Liver (tissue), 3 donors: ENCODE results near the gene ZDHHC9.

Source experiments
- EGR1 ChIP-seq, 2 donors: IDR thresholded peaks; 2 replicates each; pipeline ENCODE4 v1.6.1; 2016 to 2018; ENCODE audit warnings: antibody characterized with exemption in 2 of 2, low read depth in 2 of 2
- FOXA1 ChIP-seq: IDR thresholded peaks from 2 replicates; pipeline ENCODE4 v1.6.1; 2016; ENCODE audit warnings: antibody characterized with exemption
- GABPA ChIP-seq, 2 donors: IDR thresholded peaks in 1 of 2; conservative IDR thresholded peaks in 1 of 2; 2 replicates each; pipeline ENCODE4 v1.6.1; 2016; ENCODE audit warnings: antibody characterized with exemption in 2 of 2, mild to moderate bottlenecking in 1 of 2, moderate library complexity in 1 of 2
- JUND ChIP-seq, 2 donors: IDR thresholded peaks; 2 replicates each; pipeline ENCODE4 v1.6.1; 2016; ENCODE audit warnings: antibody characterized with exemption in 2 of 2
- RAD21 ChIP-seq, 2 donors: IDR thresholded peaks; 2 replicates each; pipeline ENCODE4 v1.6.1; 2016; ENCODE audit warnings: antibody characterized with exemption in 2 of 2, mild to moderate bottlenecking in 2 of 2
- RXRA ChIP-seq, 2 donors: IDR thresholded peaks; 2 replicates each; pipeline ENCODE4 v1.6.1; 2017 to 2018; ENCODE audit warnings: antibody characterized with exemption in 2 of 2, mild to moderate bottlenecking in 1 of 2
- SP1 ChIP-seq: IDR thresholded peaks from 2 replicates; pipeline ENCODE4 v1.6.1; 2018; ENCODE audit warnings: antibody characterized with exemption, mild to moderate bottlenecking
- TAF1 ChIP-seq: conservative IDR thresholded peaks from 2 replicates; pipeline ENCODE4 v1.6.1; 2016; ENCODE audit warnings: antibody characterized with exemption, mild to moderate bottlenecking
- YY1 ChIP-seq: IDR thresholded peaks from 2 replicates; pipeline ENCODE4 v1.6.1; 2016; ENCODE audit warnings: antibody characterized with exemption, mild to moderate bottlenecking
- TF ChIP-seq, protein P1 (sequence below): fragments of 150-350 bp; IDR thresholded peaks from 2 replicates; pipeline ENCODE4 v1.5.1; 2017; ENCODE audit warnings: improper control_type of control experiment, low read depth, low read length; ENCODE audit not compliant: missing input control
- TF ChIP-seq, protein P2 (sequence below): IDR thresholded peaks from 2 replicates; pipeline ENCODE4 v1.6.1; 2016; ENCODE audit warnings: antibody characterized with exemption, mild to moderate bottlenecking
- TF ChIP-seq, protein P3 (sequence below): IDR thresholded peaks from 2 replicates; pipeline ENCODE4 v1.6.1; 2016; ENCODE audit warnings: antibody characterized with exemption
- TF ChIP-seq, protein P4 (sequence below): IDR thresholded peaks from 2 replicates; pipeline ENCODE4 v1.6.1; 2016; ENCODE audit warnings: antibody characterized with exemption
- TF ChIP-seq, protein P5 (sequence below): IDR thresholded peaks from 2 replicates; pipeline ENCODE4 v1.6.1; 2016; ENCODE audit warnings: antibody characterized with exemption
- donor health status: healthy.
- donor health status: healthy.

DNA sequence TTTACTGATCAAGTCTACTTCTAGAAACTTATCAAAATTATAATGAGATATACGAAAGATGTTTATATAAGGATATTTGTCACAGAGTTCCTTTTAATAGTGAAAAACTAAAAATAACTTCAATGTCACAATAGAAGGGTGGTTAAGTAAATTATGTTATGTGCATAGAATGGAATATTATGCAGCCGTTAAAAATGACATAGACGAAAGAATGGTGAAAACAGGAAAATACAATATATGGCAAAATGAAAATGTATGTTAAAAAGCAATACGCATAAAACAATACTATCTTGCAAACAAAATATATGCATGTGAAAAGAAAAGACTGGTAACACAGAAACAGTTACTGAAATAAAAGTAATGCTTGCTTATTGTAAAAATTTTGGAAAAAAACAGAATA is 19.1 kb downstream of the ZDHHC9 start:
- TF ChIP-seq, protein P1, sequence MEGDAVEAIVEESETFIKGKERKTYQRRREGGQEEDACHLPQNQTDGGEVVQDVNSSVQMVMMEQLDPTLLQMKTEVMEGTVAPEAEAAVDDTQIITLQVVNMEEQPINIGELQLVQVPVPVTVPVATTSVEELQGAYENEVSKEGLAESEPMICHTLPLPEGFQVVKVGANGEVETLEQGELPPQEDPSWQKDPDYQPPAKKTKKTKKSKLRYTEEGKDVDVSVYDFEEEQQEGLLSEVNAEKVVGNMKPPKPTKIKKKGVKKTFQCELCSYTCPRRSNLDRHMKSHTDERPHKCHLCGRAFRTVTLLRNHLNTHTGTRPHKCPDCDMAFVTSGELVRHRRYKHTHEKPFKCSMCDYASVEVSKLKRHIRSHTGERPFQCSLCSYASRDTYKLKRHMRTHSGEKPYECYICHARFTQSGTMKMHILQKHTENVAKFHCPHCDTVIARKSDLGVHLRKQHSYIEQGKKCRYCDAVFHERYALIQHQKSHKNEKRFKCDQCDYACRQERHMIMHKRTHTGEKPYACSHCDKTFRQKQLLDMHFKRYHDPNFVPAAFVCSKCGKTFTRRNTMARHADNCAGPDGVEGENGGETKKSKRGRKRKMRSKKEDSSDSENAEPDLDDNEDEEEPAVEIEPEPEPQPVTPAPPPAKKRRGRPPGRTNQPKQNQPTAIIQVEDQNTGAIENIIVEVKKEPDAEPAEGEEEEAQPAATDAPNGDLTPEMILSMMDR: no peak
- TF ChIP-seq, protein P2, sequence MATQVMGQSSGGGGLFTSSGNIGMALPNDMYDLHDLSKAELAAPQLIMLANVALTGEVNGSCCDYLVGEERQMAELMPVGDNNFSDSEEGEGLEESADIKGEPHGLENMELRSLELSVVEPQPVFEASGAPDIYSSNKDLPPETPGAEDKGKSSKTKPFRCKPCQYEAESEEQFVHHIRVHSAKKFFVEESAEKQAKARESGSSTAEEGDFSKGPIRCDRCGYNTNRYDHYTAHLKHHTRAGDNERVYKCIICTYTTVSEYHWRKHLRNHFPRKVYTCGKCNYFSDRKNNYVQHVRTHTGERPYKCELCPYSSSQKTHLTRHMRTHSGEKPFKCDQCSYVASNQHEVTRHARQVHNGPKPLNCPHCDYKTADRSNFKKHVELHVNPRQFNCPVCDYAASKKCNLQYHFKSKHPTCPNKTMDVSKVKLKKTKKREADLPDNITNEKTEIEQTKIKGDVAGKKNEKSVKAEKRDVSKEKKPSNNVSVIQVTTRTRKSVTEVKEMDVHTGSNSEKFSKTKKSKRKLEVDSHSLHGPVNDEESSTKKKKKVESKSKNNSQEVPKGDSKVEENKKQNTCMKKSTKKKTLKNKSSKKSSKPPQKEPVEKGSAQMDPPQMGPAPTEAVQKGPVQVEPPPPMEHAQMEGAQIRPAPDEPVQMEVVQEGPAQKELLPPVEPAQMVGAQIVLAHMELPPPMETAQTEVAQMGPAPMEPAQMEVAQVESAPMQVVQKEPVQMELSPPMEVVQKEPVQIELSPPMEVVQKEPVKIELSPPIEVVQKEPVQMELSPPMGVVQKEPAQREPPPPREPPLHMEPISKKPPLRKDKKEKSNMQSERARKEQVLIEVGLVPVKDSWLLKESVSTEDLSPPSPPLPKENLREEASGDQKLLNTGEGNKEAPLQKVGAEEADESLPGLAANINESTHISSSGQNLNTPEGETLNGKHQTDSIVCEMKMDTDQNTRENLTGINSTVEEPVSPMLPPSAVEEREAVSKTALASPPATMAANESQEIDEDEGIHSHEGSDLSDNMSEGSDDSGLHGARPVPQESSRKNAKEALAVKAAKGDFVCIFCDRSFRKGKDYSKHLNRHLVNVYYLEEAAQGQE: no peak
- TF ChIP-seq TAF1 (no peak), RAD21 (IDR thresholded peaks at IDR 0.05) (no peak), EGR1 (IDR thresholded peaks at IDR 0.05; ENCODE audit: low read depth in 2 of 2) (no peak), GABPA (IDR thresholded peaks at IDR 0.05 in 1 of 2, conservative IDR thresholded peaks at IDR 0.05 in 1 of 2) (no peak), YY1 (no peak), FOXA1 (no peak), JUND (IDR thresholded peaks at IDR 0.05) (no peak), SP1 (no peak), RXRA (IDR thresholded peaks at IDR 0.05) (no peak)
- TF ChIP-seq, protein P3, sequence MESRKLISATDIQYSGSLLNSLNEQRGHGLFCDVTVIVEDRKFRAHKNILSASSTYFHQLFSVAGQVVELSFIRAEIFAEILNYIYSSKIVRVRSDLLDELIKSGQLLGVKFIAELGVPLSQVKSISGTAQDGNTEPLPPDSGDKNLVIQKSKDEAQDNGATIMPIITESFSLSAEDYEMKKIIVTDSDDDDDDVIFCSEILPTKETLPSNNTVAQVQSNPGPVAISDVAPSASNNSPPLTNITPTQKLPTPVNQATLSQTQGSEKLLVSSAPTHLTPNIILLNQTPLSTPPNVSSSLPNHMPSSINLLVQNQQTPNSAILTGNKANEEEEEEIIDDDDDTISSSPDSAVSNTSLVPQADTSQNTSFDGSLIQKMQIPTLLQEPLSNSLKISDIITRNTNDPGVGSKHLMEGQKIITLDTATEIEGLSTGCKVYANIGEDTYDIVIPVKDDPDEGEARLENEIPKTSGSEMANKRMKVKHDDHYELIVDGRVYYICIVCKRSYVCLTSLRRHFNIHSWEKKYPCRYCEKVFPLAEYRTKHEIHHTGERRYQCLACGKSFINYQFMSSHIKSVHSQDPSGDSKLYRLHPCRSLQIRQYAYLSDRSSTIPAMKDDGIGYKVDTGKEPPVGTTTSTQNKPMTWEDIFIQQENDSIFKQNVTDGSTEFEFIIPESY: no peak
- TF ChIP-seq, protein P4, sequence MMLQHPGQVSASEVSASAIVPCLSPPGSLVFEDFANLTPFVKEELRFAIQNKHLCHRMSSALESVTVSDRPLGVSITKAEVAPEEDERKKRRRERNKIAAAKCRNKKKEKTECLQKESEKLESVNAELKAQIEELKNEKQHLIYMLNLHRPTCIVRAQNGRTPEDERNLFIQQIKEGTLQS: no peak
- TF ChIP-seq, protein P5, sequence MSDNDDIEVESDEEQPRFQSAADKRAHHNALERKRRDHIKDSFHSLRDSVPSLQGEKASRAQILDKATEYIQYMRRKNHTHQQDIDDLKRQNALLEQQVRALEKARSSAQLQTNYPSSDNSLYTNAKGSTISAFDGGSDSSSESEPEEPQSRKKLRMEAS: no peak
